MCF 10A (cell line): Measurements from ENCODE around the gene CDCP2. TPM values are rescaled to one million over a fixed set of nuclear protein-coding genes. Genes with fewer than 3 reads are reported as not detected.

ENCODE experiments used
- BruUV-seq: library from RNA; stranded (reverse); fragments of 400-500 nt; replicated peaks from 2 replicates; lab custom pipeline; 2021; lab: Mats Ljungman, UMichigan
- CTCF ChIA-PET: fragments of 300-600 bp; sonication (Branson Sonifier 250); formaldehyde crosslinking; extraction: SDS; loops from one replicate; lab custom pipeline; 2021; ENCODE audit warnings: antibody characterized with exemption, inconsistent platforms; lab: Yijun Ruan, JAX
- POLR2A ChIA-PET: fragments of 300-600, 350-650 bp; sonication (Branson Sonifier 250); formaldehyde crosslinking; extraction: SDS; loops from one replicate; lab custom pipeline; 2020; ENCODE audit warnings: antibody characterized with exemption, inconsistent platforms; lab: Yijun Ruan, JAX
- DNase-seq: peaks from one replicate; pipeline ENCODE4 v3.0.0-alpha.2; 2018; ENCODE audit not compliant: unreplicated experiment
- H3K27ac Mint-ChIP-seq: one replicate; pipeline ENCODE4 v1.8.0; 2022; ENCODE audit warnings: mild to moderate bottlenecking, low read depth, mixed read lengths; ENCODE audit not compliant: unreplicated experiment
- H3K27me3 Mint-ChIP-seq: one replicate; pipeline ENCODE4 v1.8.0; 2022; ENCODE audit warnings: mixed read lengths; ENCODE audit not compliant: insufficient read depth, unreplicated experiment
- H3K36me3 Mint-ChIP-seq: one replicate; pipeline ENCODE4 v1.8.0; 2022; ENCODE audit warnings: mild to moderate bottlenecking, moderate library complexity, mixed read lengths; ENCODE audit not compliant: insufficient read depth, unreplicated experiment
- H3K4me1 Mint-ChIP-seq: one replicate; pipeline ENCODE4 v1.8.0; 2022; ENCODE audit warnings: mixed read lengths; ENCODE audit not compliant: insufficient read depth, unreplicated experiment
- H3K4me3 Mint-ChIP-seq: one replicate; pipeline ENCODE4 v1.8.0; 2022; ENCODE audit warnings: mild to moderate bottlenecking, moderate library complexity, mixed read lengths; ENCODE audit not compliant: unreplicated experiment
- H3K9me3 Mint-ChIP-seq: one replicate; pipeline ENCODE4 v1.8.0; 2022; ENCODE audit warnings: mixed read lengths; ENCODE audit not compliant: unreplicated experiment
- CTCF ChIP-seq: fragments of 200-600 bp; IDR thresholded peaks from one replicate; pipeline ENCODE4 v1.8.0; 2022; ENCODE audit warnings: antibody characterized with exemption, mild to moderate bottlenecking; ENCODE audit not compliant: unreplicated experiment
- intact Hi-C: fragments of 100-400 bp; cut with micrococcal nuclease; formaldehyde crosslinking; loops from 2 replicates; pipeline ENCODE4 v1.14.1; 2022
- total RNA-seq: library from RNA; stranded (reverse); gene quantifications from 2 replicates; pipeline ENCODE4 v1.2.3, GENCODE V29; 2022

The CDCP2 gene
- total RNA-seq, 1 experiment from 2014 or later: not detected

GRCh38 chr1:54124906-54125305, 27.9 kb downstream of the CDCP2 start:
- H3K27me3 Mint-ChIP-seq: no peaks in the 10 kb centered on the region
- TF ChIP-seq CTCF: no peak
- no TSS peak for BruUV-seq
- H3K4me3 Mint-ChIP-seq: no peak overlapping the region
- no peaks in the 10 kb centered on the region for H3K9me3 Mint-ChIP-seq
- no peak overlapping the region for H3K27ac Mint-ChIP-seq
- H3K4me1 Mint-ChIP-seq: no peaks in the 10 kb centered on the region
- ChIA-PET CTCF (interaction anchor here (0.6 to 0.8 kb wide), 5 partner anchors 10 to 685 kb away, joined by 3 to 6 read pairs (median 3); no protein-coding TSS in a partner anchor), POLR2A (interaction anchor here (1.2 kb wide), 1 partner anchor 364 kb away, joined by 3 read pairs; no protein-coding TSS in a partner anchor)
- no peaks in the 10 kb centered on the region for H3K36me3 Mint-ChIP-seq
- intact Hi-C loops: loop anchor here (5.0 kb wide), 1 partner anchor 77 kb away; the partner anchor contains the start of genes CYB5RL and MRPL37
- no peak for DNase-seq

- Mint-ChIP-seq H3K27me3 (no peaks in the 10 kb centered on the region), H3K4me3 (no peak overlapping the region), H3K4me1 (no peaks in the 10 kb centered on the region), H3K27ac (no peak overlapping the region), H3K9me3 (no peaks in the 10 kb centered on the region), H3K36me3 (no peaks in the 10 kb centered on the region)
- POLR2A ChIA-PET: no interaction called here
- DNase-seq: no peak
- TF ChIP-seq CTCF: no peak
- intact Hi-C loops: no loop called here
- CTCF ChIA-PET: interaction anchor here (0.6 to 1.5 kb wide), 5 partner anchors 84 to 365 kb away, joined by 3 to 5 read pairs (median 3); no protein-coding TSS in a partner anchor
- BruUV-seq: no TSS peak
Measured at GRCh38 chr1:54124472-54124871, 28.3 kb downstream of the CDCP2 start.

DNA sequence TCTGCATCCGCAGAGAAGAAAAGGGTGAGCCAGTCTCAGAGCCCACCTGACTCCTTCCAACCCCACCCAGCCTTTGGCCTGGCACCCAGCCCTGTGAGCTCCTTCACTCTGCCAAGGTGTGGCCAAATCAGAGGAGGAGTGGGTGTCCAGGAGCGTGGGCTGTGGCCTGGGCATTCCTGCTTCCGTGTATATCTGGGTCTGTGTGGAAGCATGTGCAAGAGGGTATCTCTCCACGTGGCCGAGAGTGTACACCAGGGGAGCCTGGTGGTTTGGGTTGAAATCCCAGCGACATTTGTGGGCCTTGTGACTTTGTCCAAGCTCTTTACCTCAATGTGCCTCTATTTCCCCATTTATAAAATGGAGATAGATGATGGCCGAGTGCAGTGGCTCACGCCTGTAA, 29.8 kb downstream of the CDCP2 start:
- POLR2A ChIA-PET: interaction anchor here (2.1 kb wide), 1 partner anchor 77 kb away, joined by 7 read pairs; the partner anchor contains the start of genes CYB5RL and MRPL37
- intact Hi-C loops: no loop called here
- CTCF ChIA-PET: interaction anchor here (0.5 to 1.5 kb wide), 8 partner anchors 9 to 846 kb away, joined by 3 to 5 read pairs (median 3); no protein-coding TSS in a partner anchor
- H3K27ac Mint-ChIP-seq: no peak overlapping the region
- no peak for TF ChIP-seq CTCF
- H3K4me1 Mint-ChIP-seq: no peaks in the 10 kb centered on the region
- BruUV-seq: no TSS peak
- no peaks in the 10 kb centered on the region for H3K27me3 Mint-ChIP-seq
- no peaks in the 10 kb centered on the region for H3K36me3 Mint-ChIP-seq
- H3K9me3 Mint-ChIP-seq: no peaks in the 10 kb centered on the region
- no peak for DNase-seq
- H3K4me3 Mint-ChIP-seq: no peak overlapping the region

GRCh38 chr1:54122135-54122751, 30.6 kb downstream of the CDCP2 start:
- no peak for DNase-seq
- Mint-ChIP-seq H3K36me3 (no peaks in the 10 kb centered on the region), H3K9me3 (no peaks in the 10 kb centered on the region), H3K4me3 (no peak overlapping the region), H3K27me3 (no peaks in the 10 kb centered on the region), H3K4me1 (no peaks in the 10 kb centered on the region), H3K27ac (no peak overlapping the region)
- no TSS peak for BruUV-seq
- TF ChIP-seq CTCF: no peak
- ChIA-PET CTCF (interaction anchor here (0.5 to 1.2 kb wide), 9 partner anchors 10 to 845 kb away, joined by 3 to 4 read pairs (median 3); no protein-coding TSS in a partner anchor), POLR2A (interaction anchor here (1.6 to 2.1 kb wide), 2 partner anchors 11 to 78 kb away, joined by 4 to 7 read pairs; partner anchors contain the start of genes CYB5RL and MRPL37)
- intact Hi-C loops: no loop called here
